ENCODE results near the gene SEC14L3.

Gene SEC14L3

GRCh38 chr22:30441088-30441487 is 30.7 kb downstream of the SEC14L3 start:
- no peak overlapping the region for H3K4me3 ChIP-seq (ENCODE audit: low read depth in 1 of 2, low read length in 2 of 2)
- H2AFZ ChIP-seq (ENCODE audit: low read depth, low read length): no peak overlapping the region
- no peaks in the 10 kb centered on the region for H3K27me3 ChIP-seq (ENCODE audit: insufficient read depth, low read length, poor library complexity)
- no peak overlapping the region for H3K27ac ChIP-seq (ENCODE audit: low read length)
- peaks cover 24% of the 10 kb centered on the region for H3K4me1 ChIP-seq (ENCODE audit: insufficient read depth, low read length)
- TF ChIP-seq EZH2 (IDR thresholded peaks at IDR 0.05; ENCODE audit: borderline replicate concordance, low read depth, low read length, severe bottlenecking) (no peak), CTCF (IDR thresholded peaks at IDR 0.05; ENCODE audit: borderline replicate concordance, extremely low read depth, low read length, poor library complexity, severe bottlenecking) (no peak)
- ATAC-seq (ENCODE audit: insufficient read depth, low read depth) (no peak), DNase-seq (no peak)
- H3K4me2 ChIP-seq (ENCODE audit: insufficient read depth, low read length): no peak overlapping the region
- no peaks in the 10 kb centered on the region for H3K9me3 ChIP-seq (ENCODE audit: insufficient read depth, low read length, severe bottlenecking)
- H3K79me2 ChIP-seq (ENCODE audit: insufficient read depth, low read length): no peaks in the 10 kb centered on the region
- no peak overlapping the region for H3K9ac ChIP-seq (ENCODE audit: low read depth, low read length)
- no peaks in the 10 kb centered on the region for H4K20me1 ChIP-seq (ENCODE audit: insufficient read depth, low read length)
- no peaks in the 10 kb centered on the region for H3K36me3 ChIP-seq (ENCODE audit: insufficient read depth, low read length)

- H3K4me3 ChIP-seq (ENCODE audit: low read depth in 1 of 2, low read length in 2 of 2): no peak overlapping the region
- H3K79me2 ChIP-seq (ENCODE audit: insufficient read depth, low read length): no peaks in the 10 kb centered on the region
- no peak for ATAC-seq (ENCODE audit: insufficient read depth, low read depth)
- no peak overlapping the region for H2AFZ ChIP-seq (ENCODE audit: low read depth, low read length)
- no peaks in the 10 kb centered on the region for H3K36me3 ChIP-seq (ENCODE audit: insufficient read depth, low read length)
- H3K9me3 ChIP-seq (ENCODE audit: insufficient read depth, low read length, severe bottlenecking): no peaks in the 10 kb centered on the region
- H3K4me2 ChIP-seq (ENCODE audit: insufficient read depth, low read length): no peak overlapping the region
- H3K4me1 ChIP-seq (ENCODE audit: insufficient read depth, low read length): peaks cover 33% of the 10 kb centered on the region
- no peak for DNase-seq
- H4K20me1 ChIP-seq (ENCODE audit: insufficient read depth, low read length): no peaks in the 10 kb centered on the region
- H3K27ac ChIP-seq (ENCODE audit: low read length): no peak overlapping the region
- TF ChIP-seq CTCF (IDR thresholded peaks at IDR 0.05; ENCODE audit: borderline replicate concordance, extremely low read depth, low read length, poor library complexity, severe bottlenecking) (no peak), EZH2 (IDR thresholded peaks at IDR 0.05; ENCODE audit: borderline replicate concordance, low read depth, low read length, severe bottlenecking) (no peak)
- H3K9ac ChIP-seq (ENCODE audit: low read depth, low read length): no peak overlapping the region
- no peaks in the 10 kb centered on the region for H3K27me3 ChIP-seq (ENCODE audit: insufficient read depth, low read length, poor library complexity)
These were observed 32.0 kb downstream of the SEC14L3 start for GRCh38 chr22:30439836-30440235.

GRCh38 chr22:30439226-30439625 is 32.6 kb downstream of the SEC14L3 start:
- no peaks in the 10 kb centered on the region for H3K9me3 ChIP-seq (ENCODE audit: insufficient read depth, low read length, severe bottlenecking)
- no peak overlapping the region for H2AFZ ChIP-seq (ENCODE audit: low read depth, low read length)
- H3K4me2 ChIP-seq (ENCODE audit: insufficient read depth, low read length): no peak overlapping the region
- H3K27me3 ChIP-seq (ENCODE audit: insufficient read depth, low read length, poor library complexity): no peaks in the 10 kb centered on the region
- no peaks in the 10 kb centered on the region for H4K20me1 ChIP-seq (ENCODE audit: insufficient read depth, low read length)
- no peak overlapping the region for H3K27ac ChIP-seq (ENCODE audit: low read length)
- DNase-seq: no peak
- no peak overlapping the region for H3K9ac ChIP-seq (ENCODE audit: low read depth, low read length)
- H3K79me2 ChIP-seq (ENCODE audit: insufficient read depth, low read length): no peaks in the 10 kb centered on the region
- no peak for ATAC-seq (ENCODE audit: insufficient read depth, low read depth)
- peaks cover 39% of the 10 kb centered on the region for H3K4me1 ChIP-seq (ENCODE audit: insufficient read depth, low read length)
- TF ChIP-seq EZH2 (IDR thresholded peaks at IDR 0.05; ENCODE audit: borderline replicate concordance, low read depth, low read length, severe bottlenecking): no peak
- TF ChIP-seq CTCF (IDR thresholded peaks at IDR 0.05; ENCODE audit: borderline replicate concordance, extremely low read depth, low read length, poor library complexity, severe bottlenecking): no peak
- H3K36me3 ChIP-seq (ENCODE audit: insufficient read depth, low read length): no peaks in the 10 kb centered on the region
- H3K4me3 ChIP-seq (ENCODE audit: low read depth in 1 of 2, low read length in 2 of 2): no peak overlapping the region

GRCh38 chr22:30438559-30438958 is 33.3 kb downstream of the SEC14L3 start:
- Histone ChIP-seq H2AFZ (ENCODE audit: low read depth, low read length) (no peak overlapping the region), H3K4me1 (ENCODE audit: insufficient read depth, low read length) (peaks cover 37% of the 10 kb centered on the region), H3K27me3 (ENCODE audit: insufficient read depth, low read length, poor library complexity) (no peaks in the 10 kb centered on the region), H3K27ac (ENCODE audit: low read length) (no peak overlapping the region), H3K4me3 (ENCODE audit: low read depth in 1 of 2, low read length in 2 of 2) (no peak overlapping the region), H3K36me3 (ENCODE audit: insufficient read depth, low read length) (no peaks in the 10 kb centered on the region), H3K9me3 (ENCODE audit: insufficient read depth, low read length, severe bottlenecking) (no peaks in the 10 kb centered on the region), H3K4me2 (ENCODE audit: insufficient read depth, low read length) (no peak overlapping the region), H4K20me1 (ENCODE audit: insufficient read depth, low read length) (no peaks in the 10 kb centered on the region), H3K79me2 (ENCODE audit: insufficient read depth, low read length) (no peaks in the 10 kb centered on the region), H3K9ac (ENCODE audit: low read depth, low read length) (no peak overlapping the region)
- TF ChIP-seq EZH2 (IDR thresholded peaks at IDR 0.05; ENCODE audit: borderline replicate concordance, low read depth, low read length, severe bottlenecking) (no peak), CTCF (IDR thresholded peaks at IDR 0.05; ENCODE audit: borderline replicate concordance, extremely low read depth, low read length, poor library complexity, severe bottlenecking) (no peak)
- ATAC-seq (ENCODE audit: insufficient read depth, low read depth): no peak
- DNase-seq: no peak
